ENCODE measurements around the gene NANOS1. TPM values are rescaled to one million over a fixed set of nuclear protein-coding genes. Genes with fewer than 3 reads are reported as not detected.
A peak's percentile ranks its signal among the peaks of the same experiment; 100 is the strongest.

NANOS1 gene
- total and polyA plus RNA-seq, 7 donors: 0.69 to 4.7 (median 3.9) TPM; not detected in 2

GRCh38 chr10:119023553-119023868 lies 6.0 kb upstream of the NANOS1 start:
- intact Hi-C loops (cut with DNase I): no loop called here
- peaks cover 0 to 37% (median 27%) of the 10 kb centered on the region in 4 donors for H3K4me1 ChIP-seq
- no peaks in the 10 kb centered on the region for H3K27me3 ChIP-seq
- DNase-seq: no peak
- H3K27ac ChIP-seq: peak overlapping the region in 1 of 4 donors; percentile 85
- no peaks in the 10 kb centered on the region for H3K9me3 ChIP-seq
- WGBS, 2 donors: 78 to 82% methylated on average over 8 of the region's 8 CpGs
- no peaks in the 10 kb centered on the region for H3K36me3 ChIP-seq
- no peak overlapping the region for H3K4me3 ChIP-seq
- no peak for TF ChIP-seq CTCF (IDR thresholded peaks at IDR 0.05)
- TF ChIP-seq POLR2AphosphoS5 (IDR thresholded peaks at IDR 0.05): no peak
- no peak for TF ChIP-seq EP300 (IDR thresholded peaks at IDR 0.05)
- no peak for TF ChIP-seq POLR2A (IDR thresholded peaks at IDR 0.05)

- Histone ChIP-seq H3K9me3 (no peaks in the 10 kb centered on the region), H3K4me3 (no peak overlapping the region), H3K27ac (peak overlapping the region; percentile 75 to 88 (median 80)), H3K4me1 (peaks cover 0 to 45% (median 34%) of the 10 kb centered on the region in 4 donors), H3K27me3 (no peaks in the 10 kb centered on the region), H3K36me3 (no peaks in the 10 kb centered on the region)
- TF ChIP-seq POLR2A (IDR thresholded peaks at IDR 0.05) (no peak), EP300 (IDR thresholded peaks at IDR 0.05) (no peak), CTCF (IDR thresholded peaks at IDR 0.05) (no peak), POLR2AphosphoS5 (IDR thresholded peaks at IDR 0.05) (no peak)
- WGBS, 2 donors: 60 to 76% methylated on average over 6 of the region's 6 CpGs
- peak; percentile 37 for DNase-seq
- intact Hi-C loops (cut with DNase I): loop anchor here (5.0 kb wide), 2 partner anchors 268 to 458 kb away; no protein-coding TSS in a partner anchor
Observed at GRCh38 chr10:119024882-119025281, 4.6 kb upstream of the NANOS1 start.

- Histone ChIP-seq H3K27me3 (no peaks in the 10 kb centered on the region), H3K9me3 (no peaks in the 10 kb centered on the region), H3K4me3 (no peak overlapping the region), H3K36me3 (no peaks in the 10 kb centered on the region), H3K4me1 (peaks cover 0 to 46% (median 35%) of the 10 kb centered on the region in 4 donors), H3K27ac (peak overlapping the region; percentile 75 to 88 (median 80))
- WGBS, 2 donors: 47 to 70% methylated on average over 7 of the region's 7 CpGs
- TF ChIP-seq CTCF (IDR thresholded peaks at IDR 0.05) (no peak), EP300 (IDR thresholded peaks at IDR 0.05) (peak in 1 of 4 donors; percentile 61), POLR2AphosphoS5 (IDR thresholded peaks at IDR 0.05) (peak in 3 of 4 donors; percentile 31 to 55 (median 40))
- peak; percentile 93 for DNase-seq
- intact Hi-C loops (cut with DNase I): loop anchor here (5.0 kb wide), 2 partner anchors 268 to 458 kb away; no protein-coding TSS in a partner anchor
Observed at GRCh38 chr10:119025336-119025735, 4.2 kb upstream of the NANOS1 start.

GRCh38 chr10:119025776-119026175 lies 3.7 kb upstream of the NANOS1 start:
- WGBS, 2 donors: 78 to 84% methylated on average over 7 of the region's 7 CpGs
- DNase-seq: no peak
- intact Hi-C loops (cut with DNase I): loop anchor here (5.0 kb wide), 2 partner anchors 268 to 458 kb away; no protein-coding TSS in a partner anchor
- Histone ChIP-seq H3K27me3 (no peaks in the 10 kb centered on the region), H3K36me3 (no peaks in the 10 kb centered on the region), H3K4me3 (no peak overlapping the region), H3K4me1 (peaks cover 0 to 50% (median 39%) of the 10 kb centered on the region in 4 donors), H3K9me3 (no peaks in the 10 kb centered on the region), H3K27ac (peak overlapping the region; percentile 75 to 88 (median 80))
- TF ChIP-seq POLR2AphosphoS5 (IDR thresholded peaks at IDR 0.05) (no peak), CTCF (IDR thresholded peaks at IDR 0.05) (no peak), POLR2A (IDR thresholded peaks at IDR 0.05) (no peak), EP300 (IDR thresholded peaks at IDR 0.05) (no peak)

All from sigmoid colon (tissue), 7 donors.